A549 (cell line): Measurements from ENCODE around the gene AGTPBP1. TPM values are rescaled to one million over a fixed set of nuclear protein-coding genes. Genes with fewer than 3 reads are reported as not detected.

Experiments
- ATAC-seq, 2 experiments: fragments of 200-7000 bp in 1 of 2; fragments of >200 bp in 1 of 2; cut with Nextera tagmentation in 1 of 2; cut with Tn5 transposase in 1 of 2; 3 replicates each; pipeline versions ENCODE4 v1.8.0 to v1.9.1; 2018 to 2020; ENCODE audit warnings: mild to moderate bottlenecking in 1 of 2, moderate library complexity in 1 of 2
- CTCF ChIA-PET: fragments of 300-600 bp; sonication (Branson Sonifier 250); formaldehyde crosslinking; extraction: SDS; loops from one replicate; lab custom pipeline; 2021; ENCODE audit warnings: antibody characterized with exemption, inconsistent platforms; lab: Yijun Ruan, JAX
- POLR2A ChIA-PET: fragments of 350-600 bp; formaldehyde crosslinking; extraction: SDS; loops from one replicate; lab custom pipeline; 2021; ENCODE audit warnings: antibody characterized with exemption, inconsistent platforms; lab: Yijun Ruan, JAX
- DNase-seq, 2 experiments: peaks; one replicate each; pipeline versions ENCODE4 v3.0.0 to v3.0.0-alpha.2; 2011 to 2016; ENCODE audit warnings: low read depth in 1 of 2, low spot score in 1 of 2
- FAIRE-seq: peaks from 2 replicates; lab custom pipeline; 2011; peaks lifted over from hg19 to GRCh38; lab: Jason Lieb, UNC
- H3K27ac ChIP-seq, 2 experiments: fragments of >200 bp; sonication (Bioruptor Twin); formaldehyde crosslinking; 3 replicates each; pipeline ENCODE4 v1.5.1; 2016 to 2017
- H3K4me1 ChIP-seq: fragments of >200 bp; sonication (Bioruptor Twin); formaldehyde crosslinking; 3 replicates; pipeline ENCODE4 v1.6.1; 2016
- H3K4me2 ChIP-seq: fragments of >200 bp; sonication (Bioruptor Twin); formaldehyde crosslinking; 3 replicates; pipeline ENCODE4 v1.6.1; 2016
- H3K4me3 ChIP-seq: fragments of >200 bp; sonication (Bioruptor Twin); formaldehyde crosslinking; 3 replicates; pipeline ENCODE4 v1.5.1; 2016
- H3K9me3 ChIP-seq: fragments of >200 bp; sonication (Bioruptor Twin); formaldehyde crosslinking; 3 replicates; pipeline ENCODE4 v1.6.1; 2016
- BHLHE40 ChIP-seq: IDR thresholded peaks from 2 replicates; pipeline ENCODE4 v1.6.1; 2012; ENCODE audit warnings: low read depth, low read length, inconsistent platforms
- E2F6 ChIP-seq: IDR thresholded peaks from 2 replicates; pipeline ENCODE4 v1.6.1; 2012; ENCODE audit warnings: low read depth, borderline replicate concordance
- EP300 ChIP-seq, 2 experiments: fragments of >200 bp; sonication (Bioruptor Twin); formaldehyde crosslinking; IDR thresholded peaks; 2 replicates in 1 of 2; 3 replicates in 1 of 2; pipeline ENCODE4 v1.6.1; 2016 to 2017
- ESRRA ChIP-seq: fragments of 150-350 bp; IDR thresholded peaks from 2 replicates; pipeline ENCODE4 v1.6.1; 2014; ENCODE audit warnings: mild to moderate bottlenecking, low read length, borderline replicate concordance
- FOXS1 ChIP-seq: fragments of 250-450 bp; sonication (Bioruptor Pico); IDR thresholded peaks from 2 replicates; pipeline ENCODE4 v1.5.0; 2020; ENCODE audit warnings: mild to moderate bottlenecking, moderate library complexity
- HDAC2 ChIP-seq: fragments of 200-600 bp; sonication (generic); IDR thresholded peaks from 2 replicates; pipeline ENCODE4 v1.6.1; 2016
- HES2 ChIP-seq: fragments of >200 bp; sonication (Bioruptor Twin); formaldehyde crosslinking; IDR thresholded peaks from 2 replicates; pipeline ENCODE4 v1.6.1; 2016
- HOXA7 ChIP-seq: fragments of 250-450 bp; sonication (Bioruptor Pico); IDR thresholded peaks from 2 replicates; pipeline ENCODE4 v1.5.0; 2020; ENCODE audit warnings: mild to moderate bottlenecking, moderate library complexity
- HOXB5 ChIP-seq: fragments of 250-450 bp; sonication (Bioruptor Pico); IDR thresholded peaks from 2 replicates; pipeline ENCODE4 v1.5.0; 2020; ENCODE audit warnings: mild to moderate bottlenecking, moderate library complexity
- JUN ChIP-seq, 2 experiments: fragments of >200 bp; sonication (Bioruptor Twin); formaldehyde crosslinking; IDR thresholded peaks; 2 replicates in 1 of 2; 3 replicates in 1 of 2; pipeline ENCODE4 v1.6.1; 2016 to 2017
- MAFK ChIP-seq: fragments of 450-650 bp; IDR thresholded peaks from 2 replicates; pipeline ENCODE4 v1.6.1; 2014; ENCODE audit not compliant: partially characterized antibody
- MAZ ChIP-seq: fragments of 150-350 bp; IDR thresholded peaks from 2 replicates; pipeline ENCODE4 v1.6.1; 2014; ENCODE audit warnings: antibody characterized with exemption, low read depth, low read length, borderline replicate concordance
- MYC ChIP-seq: IDR thresholded peaks from 2 replicates; pipeline ENCODE4 v1.6.1; 2012; ENCODE audit warnings: mild to moderate bottlenecking, inconsistent platforms, low read length, improper control_type of control experiment, borderline replicate concordance
- NFE2L2 ChIP-seq: fragments of 150-350 bp; conservative IDR thresholded peaks from 2 replicates; pipeline ENCODE4 v1.6.1; 2014; ENCODE audit warnings: low read length
- PHF8 ChIP-seq: fragments of 200-600 bp; sonication (generic); IDR thresholded peaks from 2 replicates; pipeline ENCODE4 v1.6.1; 2016; ENCODE audit warnings: low read depth, mild to moderate bottlenecking, antibody characterized with exemption, moderate library complexity, borderline replicate concordance
- RARB ChIP-seq: fragments of 250-450 bp; sonication (Bioruptor Pico); IDR thresholded peaks from 2 replicates; pipeline ENCODE4 v1.8.0; 2021; ENCODE audit warnings: mild to moderate bottlenecking, moderate library complexity
- RFX5 ChIP-seq: fragments of 450-650 bp; IDR thresholded peaks from 2 replicates; pipeline ENCODE4 v1.7.1; 2014; ENCODE audit warnings: antibody characterized with exemption, mild to moderate bottlenecking, moderate library complexity
- SMC3 ChIP-seq: fragments of >200 bp; sonication (Bioruptor Twin); formaldehyde crosslinking; IDR thresholded peaks from 3 replicates; pipeline ENCODE4 v1.6.1; 2018; ENCODE audit warnings: inconsistent platforms
- SREBF2 ChIP-seq: fragments of 450-650 bp; IDR thresholded peaks from 2 replicates; pipeline ENCODE4 v1.6.1; 2014; ENCODE audit warnings: mild to moderate bottlenecking, moderate library complexity
- TFCP2L1 ChIP-seq: fragments of 250-450 bp; sonication (Bioruptor Pico); IDR thresholded peaks from 2 replicates; pipeline ENCODE4 v1.5.0; 2021; ENCODE audit warnings: mild to moderate bottlenecking
- ZC3H11A ChIP-seq: fragments of 450-650 bp; IDR thresholded peaks from 2 replicates; pipeline ENCODE4 v1.6.1; 2014; ENCODE audit warnings: antibody characterized with exemption, mild to moderate bottlenecking
- ZNF302 ChIP-seq: fragments of 250-450 bp; sonication (Bioruptor Pico); IDR thresholded peaks from 2 replicates; pipeline ENCODE4 v1.9.0; 2021; ENCODE audit warnings: inconsistent platforms, mild to moderate bottlenecking, moderate library complexity
- WGBS: methylation state at CpG from one replicate; pipeline ENCODE4 v1.1.6; 2017; ENCODE audit errors: missing lambda C conversion rate; 5-methylcytosine and 5-hydroxymethylcytosine counted together
- polyA plus RNA-seq, 4 experiments: library from polyadenylated mRNA; depleted of rRNA in 3 of 4; stranded (reverse); fragments of >200 nt; fragmentation: RNase III in 1 of 4; extraction: RNeasy Plus Mini Kit Qiagen cat#74134 plus additional on column Dnase treatment in 1 of 4; gene quantifications; 2 replicates in 3 of 4; 3 replicates in 1 of 4; pipeline ENCODE4 v1.2.3, GENCODE V29; 2011 to 2017
- TF ChIP-seq, protein P1 (sequence below): fragments of 250-450 bp; sonication (Bioruptor Pico); IDR thresholded peaks from 2 replicates; pipeline ENCODE4 v1.5.0; 2021; ENCODE audit warnings: mild to moderate bottlenecking, moderate library complexity, borderline replicate concordance
- TF ChIP-seq, protein P2 (sequence below): fragments of 200-600 bp; sonication (generic); IDR thresholded peaks from 2 replicates; pipeline ENCODE4 v1.6.1; 2016; ENCODE audit warnings: antibody characterized with exemption, mild to moderate bottlenecking, moderate library complexity
- TF ChIP-seq, protein P3 (sequence below): fragments of 450-650 bp; IDR thresholded peaks from 2 replicates; pipeline ENCODE4 v1.6.1; 2014; ENCODE audit warnings: antibody characterized with exemption

The AGTPBP1 gene
- polyA plus RNA-seq, 2 of the 4 experiments (the other 2 are of a cell fraction) = 8.9 to 18.8 TPM

DNA sequence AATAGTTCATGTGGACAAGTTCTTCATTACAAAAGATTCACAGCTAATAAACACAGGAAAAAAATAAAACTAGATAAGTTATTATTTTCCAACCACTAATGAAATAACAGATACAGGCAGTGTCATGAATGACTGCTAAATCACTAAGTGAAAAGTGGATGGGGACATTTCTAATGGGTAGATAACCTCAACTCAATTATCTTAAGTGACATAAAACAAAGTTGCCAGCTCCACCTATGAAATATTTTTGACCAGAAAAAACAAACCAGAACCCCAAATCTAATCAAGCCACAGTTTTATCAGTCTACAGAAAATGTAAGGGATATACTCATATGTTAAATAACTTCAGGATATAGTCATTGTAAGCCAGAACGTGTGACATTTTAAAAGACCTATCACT is 74.4 kb downstream of the AGTPBP1 start:
- no peak for FAIRE-seq
- no peak overlapping the region for H3K4me3 ChIP-seq
- POLR2A ChIA-PET = no interaction called here
- no peak overlapping the region for H3K27ac ChIP-seq
- TF ChIP-seq, protein P1, sequence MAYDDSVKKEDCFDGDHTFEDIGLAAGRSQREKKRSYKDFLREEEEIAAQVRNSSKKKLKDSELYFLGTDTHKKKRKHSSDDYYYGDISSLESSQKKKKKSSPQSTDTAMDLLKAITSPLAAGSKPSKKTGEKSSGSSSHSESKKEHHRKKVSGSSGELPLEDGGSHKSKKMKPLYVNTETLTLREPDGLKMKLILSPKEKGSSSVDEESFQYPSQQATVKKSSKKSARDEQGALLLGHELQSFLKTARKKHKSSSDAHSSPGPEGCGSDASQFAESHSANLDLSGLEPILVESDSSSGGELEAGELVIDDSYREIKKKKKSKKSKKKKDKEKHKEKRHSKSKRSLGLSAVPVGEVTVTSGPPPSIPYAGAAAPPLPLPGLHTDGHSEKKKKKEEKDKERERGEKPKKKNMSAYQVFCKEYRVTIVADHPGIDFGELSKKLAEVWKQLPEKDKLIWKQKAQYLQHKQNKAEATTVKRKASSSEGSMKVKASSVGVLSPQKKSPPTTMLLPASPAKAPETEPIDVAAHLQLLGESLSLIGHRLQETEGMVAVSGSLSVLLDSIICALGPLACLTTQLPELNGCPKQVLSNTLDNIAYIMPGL = no peak
- no peak for TF ChIP-seq SMC3
- TF ChIP-seq, protein P2, sequence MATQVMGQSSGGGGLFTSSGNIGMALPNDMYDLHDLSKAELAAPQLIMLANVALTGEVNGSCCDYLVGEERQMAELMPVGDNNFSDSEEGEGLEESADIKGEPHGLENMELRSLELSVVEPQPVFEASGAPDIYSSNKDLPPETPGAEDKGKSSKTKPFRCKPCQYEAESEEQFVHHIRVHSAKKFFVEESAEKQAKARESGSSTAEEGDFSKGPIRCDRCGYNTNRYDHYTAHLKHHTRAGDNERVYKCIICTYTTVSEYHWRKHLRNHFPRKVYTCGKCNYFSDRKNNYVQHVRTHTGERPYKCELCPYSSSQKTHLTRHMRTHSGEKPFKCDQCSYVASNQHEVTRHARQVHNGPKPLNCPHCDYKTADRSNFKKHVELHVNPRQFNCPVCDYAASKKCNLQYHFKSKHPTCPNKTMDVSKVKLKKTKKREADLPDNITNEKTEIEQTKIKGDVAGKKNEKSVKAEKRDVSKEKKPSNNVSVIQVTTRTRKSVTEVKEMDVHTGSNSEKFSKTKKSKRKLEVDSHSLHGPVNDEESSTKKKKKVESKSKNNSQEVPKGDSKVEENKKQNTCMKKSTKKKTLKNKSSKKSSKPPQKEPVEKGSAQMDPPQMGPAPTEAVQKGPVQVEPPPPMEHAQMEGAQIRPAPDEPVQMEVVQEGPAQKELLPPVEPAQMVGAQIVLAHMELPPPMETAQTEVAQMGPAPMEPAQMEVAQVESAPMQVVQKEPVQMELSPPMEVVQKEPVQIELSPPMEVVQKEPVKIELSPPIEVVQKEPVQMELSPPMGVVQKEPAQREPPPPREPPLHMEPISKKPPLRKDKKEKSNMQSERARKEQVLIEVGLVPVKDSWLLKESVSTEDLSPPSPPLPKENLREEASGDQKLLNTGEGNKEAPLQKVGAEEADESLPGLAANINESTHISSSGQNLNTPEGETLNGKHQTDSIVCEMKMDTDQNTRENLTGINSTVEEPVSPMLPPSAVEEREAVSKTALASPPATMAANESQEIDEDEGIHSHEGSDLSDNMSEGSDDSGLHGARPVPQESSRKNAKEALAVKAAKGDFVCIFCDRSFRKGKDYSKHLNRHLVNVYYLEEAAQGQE = no peak
- TF ChIP-seq E2F6 = no peak
- TF ChIP-seq ESRRA = no peak
- no peak for TF ChIP-seq MAFK
- no peak for TF ChIP-seq HDAC2
- TF ChIP-seq, protein P3, sequence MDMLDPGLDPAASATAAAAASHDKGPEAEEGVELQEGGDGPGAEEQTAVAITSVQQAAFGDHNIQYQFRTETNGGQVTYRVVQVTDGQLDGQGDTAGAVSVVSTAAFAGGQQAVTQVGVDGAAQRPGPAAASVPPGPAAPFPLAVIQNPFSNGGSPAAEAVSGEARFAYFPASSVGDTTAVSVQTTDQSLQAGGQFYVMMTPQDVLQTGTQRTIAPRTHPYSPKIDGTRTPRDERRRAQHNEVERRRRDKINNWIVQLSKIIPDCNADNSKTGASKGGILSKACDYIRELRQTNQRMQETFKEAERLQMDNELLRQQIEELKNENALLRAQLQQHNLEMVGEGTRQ = no peak
- no peak for TF ChIP-seq SREBF2
- TF ChIP-seq RARB (CRISPR knock-in tag) = no peak
- 69% methylated on average over 1 of the region's 1 CpG for WGBS
- H3K4me1 ChIP-seq = no peaks in the 10 kb centered on the region
- H3K4me2 ChIP-seq = no peak overlapping the region
- CTCF ChIA-PET = no interaction called here
- no peaks in the 10 kb centered on the region for H3K9me3 ChIP-seq
- no peak for DNase-seq
- no peak for ATAC-seq

DNA sequence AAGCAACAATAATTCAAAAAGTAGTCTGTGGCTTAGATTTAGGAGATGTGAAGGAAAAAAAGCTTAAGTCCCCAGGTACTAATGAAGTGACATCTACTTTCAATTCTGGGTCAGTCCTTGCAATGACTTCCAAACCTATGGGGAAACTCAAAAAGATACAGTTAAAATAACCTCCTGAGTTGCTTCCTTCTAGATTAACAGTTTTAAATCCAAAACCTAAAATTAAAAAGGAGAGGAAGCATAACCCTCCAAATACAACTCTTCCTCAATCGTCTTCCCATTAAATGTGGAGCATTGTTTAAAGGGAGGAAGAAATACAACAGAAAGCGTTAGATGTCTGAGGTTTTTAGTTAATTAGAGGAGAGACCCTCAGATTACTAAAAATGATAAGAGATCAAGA is 75.7 kb downstream of the AGTPBP1 start:
- POLR2A ChIA-PET = no interaction called here

DNA sequence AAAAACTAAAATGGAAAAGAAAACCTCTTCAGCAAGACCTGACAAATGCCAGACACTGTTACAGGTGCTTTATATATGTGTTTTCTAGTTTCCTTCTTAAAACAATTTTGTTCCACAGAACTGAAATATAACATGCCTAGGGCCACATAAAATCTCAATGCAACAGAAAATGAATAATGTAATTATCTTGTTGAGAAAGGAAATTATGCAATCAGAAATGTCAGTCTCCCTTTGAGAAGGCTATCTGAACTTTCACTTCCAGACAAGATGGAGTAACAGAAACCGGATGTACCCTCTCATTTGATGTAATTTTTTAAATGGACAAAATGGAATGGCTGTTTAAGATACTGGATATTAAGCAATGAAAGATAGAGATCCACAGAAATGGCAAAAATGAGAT is 79.2 kb downstream of the AGTPBP1 start:
- Histone ChIP-seq H3K4me1 (no peaks in the 10 kb centered on the region), H3K9me3 (no peaks in the 10 kb centered on the region), H3K4me3 (no peak overlapping the region), H3K4me2 (no peak overlapping the region), H3K27ac (no peak overlapping the region)
- ChIA-PET POLR2A (no interaction called here), CTCF (no interaction called here)
- FAIRE-seq (no peak), ATAC-seq (no peak), DNase-seq (no peak)
- TF ChIP-seq FOXS1 (CRISPR knock-in tag) (no peak), ZNF302 (CRISPR knock-in tag) (no peak), MYC (no peak), ZC3H11A (no peak), E2F6 (no peak), EP300 (IDR thresholded peaks at IDR 0.05) (no peak), TFCP2L1 (CRISPR knock-in tag) (no peak), PHF8 (no peak), MAZ (no peak), RARB (CRISPR knock-in tag) (no peak), BHLHE40 (no peak)
- WGBS = 95% methylated on average over 1 of the region's 1 CpG

More for the DNA sequence above, 75.7 kb downstream of the AGTPBP1 start:
- Histone ChIP-seq H3K9me3 (no peaks in the 10 kb centered on the region), H3K27ac (no peak overlapping the region), H3K4me3 (no peak overlapping the region), H3K4me1 (no peaks in the 10 kb centered on the region), H3K4me2 (no peak overlapping the region)
- no peak for ATAC-seq
- FAIRE-seq = no peak
- 84% methylated on average over 2 of the region's 2 CpGs for WGBS
- CTCF ChIA-PET = no interaction called here
- TF ChIP-seq PHF8 (no peak), RFX5 (no peak), NFE2L2 (no peak), HOXA7 (CRISPR knock-in tag) (no peak), HES2 (no peak), HOXB5 (CRISPR knock-in tag) (no peak), JUN (IDR thresholded peaks at IDR 0.05) (no peak), FOXS1 (CRISPR knock-in tag) (no peak), ESRRA (no peak), ZNF302 (CRISPR knock-in tag) (no peak)
- DNase-seq = no peak
